Muscle of arm (tissue), 12 donors: Measurements from ENCODE around the gene DENND1C. TPM values are rescaled to one million over a fixed set of nuclear protein-coding genes. Genes with fewer than 3 reads are reported as not detected.
"Not testable (repeated sequence)": the region's sequence is repeated elsewhere in the genome, so short reads cannot be mapped to it uniquely, and the experiment has no call there.

Experiments used
- DNase-seq: peaks from one replicate; pipeline ENCODE4 v3.0.0-alpha.2; 2013
- polyA plus RNA-seq, 12 donors: library from polyadenylated mRNA; unstranded; fragments of 120-200 nt; gene quantifications; one replicate each; pipeline ENCODE4 v1.2.1, GENCODE V29; 2013; ENCODE audit not compliant: insufficient read length in 12 of 12

DENND1C gene
- polyA plus RNA-seq, 12 donors, result 0.50 to 9.1 (median 0.61) TPM; not detected in 2

- no peak for DNase-seq
These were observed 23.5 kb downstream of the DENND1C start for GRCh38 chr19:6457958-6458694.

- DNase-seq, result no peak
These were observed 25.7 kb downstream of the DENND1C start for GRCh38 chr19:6455924-6456323.

GRCh38 chr19:6453951-6454565, 27.5 kb downstream of the DENND1C start:
- DNase-seq, result no peak

GRCh38 chr19:6452899-6453298, 28.7 kb downstream of the DENND1C start:
- no peak for DNase-seq

- DNase-seq, result no peak
These were observed 29.4 kb downstream of the DENND1C start for GRCh38 chr19:6452223-6452614.

- DNase-seq, result no peak
These were observed 29.9 kb downstream of the DENND1C start for GRCh38 chr19:6451583-6452222.

- no peak for DNase-seq
These were observed 31.4 kb downstream of the DENND1C start for GRCh38 chr19:6450166-6450565.

- DNase-seq, result no peak
These were observed 33.5 kb downstream of the DENND1C start for GRCh38 chr19:6448045-6448444.

GRCh38 chr19:6446452-6446851, 35.1 kb downstream of the DENND1C start:
- DNase-seq, result no peak

- DNase-seq, result no peak
These were observed 37.6 kb downstream of the DENND1C start for GRCh38 chr19:6443986-6444385.

- no peak for DNase-seq
These were observed 39.4 kb downstream of the DENND1C start for GRCh38 chr19:6442087-6442688.

- DNase-seq, result no peak
These were observed 40.7 kb downstream of the DENND1C start for GRCh38 chr19:6440905-6441304.

GRCh38 chr19:6439743-6440142, 41.8 kb downstream of the DENND1C start:
- no peak for DNase-seq

GRCh38 chr19:6433663-6434062, 47.9 kb downstream of the DENND1C start, which contains the start of gene SLC25A41:
SLC25A41 (minus strand) TSS chr19:6433763; CDS start chr19:6433693, 70 bp downstream.
- no peak for DNase-seq

- no peak for DNase-seq
These were observed 48.4 kb downstream of the DENND1C start for GRCh38 chr19:6433165-6433564.

GRCh38 chr19:6431891-6432290, 49.7 kb downstream of the DENND1C start:
- DNase-seq, result no peak

GRCh38 chr19:6429419-6430221, 52.0 kb downstream of the DENND1C start:
- DNase-seq, result no peak

GRCh38 chr19:6428692-6429418, 52.7 kb downstream of the DENND1C start:
- not testable (repeated sequence) for DNase-seq

- DNase-seq, result no peak
These were observed 54.5 kb downstream of the DENND1C start for GRCh38 chr19:6427131-6427530.

- peak; percentile 16 for DNase-seq
These were observed 55.6 kb downstream of the DENND1C start for GRCh38 chr19:6425732-6426620.
